Transverse colon (tissue), 4 donors: ENCODE data around the gene DPF3. TPM values are rescaled to one million over a fixed set of nuclear protein-coding genes. Genes with fewer than 3 reads are reported as not detected.

Experiments
- DNase-seq: peaks from one replicate; pipeline ENCODE4 v3.0.0-alpha.2; 2019
- H3K27ac ChIP-seq, 4 donors: fragments of 200-600 bp; sonication (generic); 2 replicates each; pipeline ENCODE4 v1.5.1; 2016 to 2018; ENCODE audit warnings: inconsistent platforms in 4 of 4
- H3K27me3 ChIP-seq: fragments of 200-600 bp; sonication (generic); 2 replicates; pipeline ENCODE4 v1.5.1; 2017; ENCODE audit warnings: inconsistent platforms
- H3K36me3 ChIP-seq, 4 donors: fragments of 200-600 bp; sonication (generic); 2 replicates each; pipeline ENCODE4 v1.5.1; 2017 to 2019; ENCODE audit warnings: inconsistent platforms in 4 of 4
- H3K4me1 ChIP-seq, 4 donors: fragments of 200-600 bp; sonication (generic); 2 replicates each; pipeline ENCODE4 v1.5.1; 2017 to 2020; ENCODE audit warnings: inconsistent platforms in 4 of 4
- H3K4me3 ChIP-seq, 4 donors: fragments of 200-600 bp; sonication (generic); 1 replicate in 1 of 4; 2 replicates in 3 of 4; pipeline versions ENCODE4 v1.5.1 to v1.6.1; 2017 to 2019; ENCODE audit warnings: inconsistent platforms in 4 of 4
- H3K9me3 ChIP-seq, 2 donors: fragments of 200-600 bp; sonication (generic); 2 replicates each; pipeline ENCODE4 v1.5.1; 2017 to 2019; ENCODE audit warnings: inconsistent platforms in 2 of 2
- CTCF ChIP-seq, 5 experiments: fragments of 200-600 bp in 3 of 5; fragments of 450-650 bp in 2 of 5; sonication (generic) in 3 of 5; IDR thresholded peaks; 1 replicate in 2 of 5; 2 replicates in 3 of 5; pipeline ENCODE4 v1.5.1; 2016 to 2017; ENCODE audit warnings: antibody characterized with exemption in 5 of 5, inconsistent platforms in 3 of 5, mild to moderate bottlenecking in 2 of 5, moderate library complexity in 1 of 5
- EP300 ChIP-seq: sonication (generic); formaldehyde crosslinking; IDR thresholded peaks from one replicate; pipeline ENCODE4 v1.6.1; 2017; ENCODE audit warnings: antibody characterized with exemption, low read depth
- POLR2A ChIP-seq: fragments of 450-650 bp; IDR thresholded peaks from one replicate; pipeline ENCODE4 v1.6.1; 2016; ENCODE audit warnings: antibody characterized with exemption, mild to moderate bottlenecking, moderate library complexity
- POLR2AphosphoS5 ChIP-seq, 3 donors: sonication (generic); formaldehyde crosslinking; IDR thresholded peaks; one replicate each; pipeline ENCODE4 v1.6.1; 2016; ENCODE audit warnings: antibody characterized with exemption in 3 of 3
- WGBS, 2 donors: methylation state at CpG; one replicate each; pipeline ENCODE4 v1.1.5; 2018; ENCODE audit warnings: low coverage in 1 of 2; 5-methylcytosine and 5-hydroxymethylcytosine counted together
- in situ Hi-C, 4 donors: fragments of 200-750 bp; cut with MboI; loops; one replicate each; pipeline versions ENCODE4 v1.15.0 to v1.15.1; 2017; ENCODE audit warnings: low sequenced_read_pairs in 3 of 4, low pct_ligation_motif_present in 1 of 4, low pct_unique_long_range_greater_than_20kb in 1 of 4
- intact Hi-C: fragments of 100-400 bp; cut with DNase I; formaldehyde crosslinking; loops from one replicate; pipeline ENCODE4 v1.15.1; 2023; ENCODE audit warnings: low total_unique reads
- total RNA-seq, 4 donors: library from RNA; depleted of rRNA; stranded (reverse); fragments of >200 nt; gene quantifications; one replicate each; pipeline ENCODE4 v1.1.0, GENCODE V29; 2016

The DPF3 gene
- total RNA-seq, 4 donors from 2014 or later = 7.1 to 23.5 (median 10.9) TPM

DNA sequence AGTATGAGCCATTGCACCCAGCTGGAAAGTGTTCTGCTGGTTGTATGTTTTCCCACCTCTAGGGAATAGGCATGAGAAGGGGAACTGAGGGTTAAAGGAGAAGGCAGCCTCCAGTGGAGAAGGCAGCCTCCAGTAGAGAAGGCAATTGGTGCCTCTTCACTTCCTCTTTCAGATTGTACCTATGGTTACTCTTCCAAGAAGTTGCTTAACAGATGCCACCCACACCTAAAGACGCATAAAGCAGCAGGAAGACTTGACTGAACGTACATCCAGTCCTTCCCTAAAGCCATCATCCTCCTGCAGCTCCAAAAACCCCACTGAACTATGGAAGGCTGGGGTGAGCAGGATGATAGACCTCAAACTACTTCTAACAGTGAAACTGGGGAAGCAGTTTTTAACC, 13.1 kb downstream of the DPF3 start:
- no peak overlapping the region for H3K27ac ChIP-seq
- in situ Hi-C loops = no loop called here
- TF ChIP-seq POLR2A (no peak), CTCF (IDR thresholded peaks at IDR 0.05) (no peak), POLR2AphosphoS5 (IDR thresholded peaks at IDR 0.05) (no peak), EP300 (no peak)
- DNase-seq = no peak
- H3K27me3 ChIP-seq = no peaks in the 10 kb centered on the region
- 50 to 72% methylated on average over 2 of the region's 2 CpGs for WGBS, 2 donors
- intact Hi-C loops = no loop called here
- H3K9me3 ChIP-seq = no peaks in the 10 kb centered on the region
- H3K4me3 ChIP-seq = no peak overlapping the region
- H3K4me1 ChIP-seq = no peaks in the 10 kb centered on the region
- no peaks in the 10 kb centered on the region for H3K36me3 ChIP-seq

GRCh38 chr14:72880164-72880563, 13.7 kb downstream of the DPF3 start:
- Histone ChIP-seq H3K4me1 (no peaks in the 10 kb centered on the region), H3K27me3 (no peaks in the 10 kb centered on the region), H3K9me3 (no peaks in the 10 kb centered on the region), H3K27ac (no peak overlapping the region), H3K36me3 (no peaks in the 10 kb centered on the region), H3K4me3 (no peak overlapping the region)
- no peak for DNase-seq
- in situ Hi-C loops (no loop called here), intact Hi-C loops (no loop called here)
- TF ChIP-seq POLR2A (no peak), EP300 (no peak), CTCF (IDR thresholded peaks at IDR 0.05) (no peak), POLR2AphosphoS5 (IDR thresholded peaks at IDR 0.05) (no peak)
- WGBS, 2 donors = 73% methylated on average over 2 of the region's 2 CpGs; no CpG with 5 or more reads in 1 of the 2 donors

DNA sequence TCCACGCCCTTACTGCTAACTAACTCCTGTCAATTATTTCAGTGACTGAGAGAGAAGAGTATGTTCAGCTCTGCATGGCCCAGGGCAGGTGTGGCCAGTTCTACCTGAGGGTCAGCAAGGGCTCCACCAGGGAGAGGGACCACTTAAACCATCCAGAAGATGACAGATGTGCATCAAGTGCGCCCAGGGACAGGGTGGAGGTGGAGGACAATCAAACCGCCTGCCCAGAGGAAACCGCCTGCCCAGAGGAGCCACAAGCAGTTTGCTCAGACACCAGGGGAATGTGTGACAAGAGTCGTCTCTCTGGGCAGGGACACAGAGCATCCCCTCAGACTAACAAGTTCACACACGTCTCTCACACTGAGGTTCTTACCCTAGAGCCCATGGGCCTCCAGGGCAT, 14.5 kb downstream of the DPF3 start:
- Histone ChIP-seq H3K27ac (no peak overlapping the region), H3K4me1 (no peaks in the 10 kb centered on the region), H3K4me3 (no peak overlapping the region), H3K27me3 (no peaks in the 10 kb centered on the region), H3K36me3 (no peaks in the 10 kb centered on the region), H3K9me3 (no peaks in the 10 kb centered on the region)
- intact Hi-C loops = no loop called here
- TF ChIP-seq POLR2AphosphoS5 (IDR thresholded peaks at IDR 0.05) (no peak), EP300 (no peak), CTCF (IDR thresholded peaks at IDR 0.05) (no peak), POLR2A (no peak)
- DNase-seq = no peak
- 96% methylated on average over 6 of the region's 6 CpGs; no CpG with 5 or more reads in 1 of the 2 donors for WGBS, 2 donors
- in situ Hi-C loops = no loop called here

- Histone ChIP-seq H3K27ac (no peak overlapping the region), H3K9me3 (no peaks in the 10 kb centered on the region), H3K36me3 (no peaks in the 10 kb centered on the region), H3K4me3 (no peak overlapping the region), H3K4me1 (no peaks in the 10 kb centered on the region), H3K27me3 (no peaks in the 10 kb centered on the region)
- WGBS, 2 donors = 80 to 93% methylated on average over 1 to 5 of the region's 5 CpGs
- TF ChIP-seq POLR2A (no peak), POLR2AphosphoS5 (IDR thresholded peaks at IDR 0.05) (no peak), EP300 (no peak), CTCF (IDR thresholded peaks at IDR 0.05) (no peak)
- in situ Hi-C loops (no loop called here), intact Hi-C loops (no loop called here)
- no peak for DNase-seq
Observed at GRCh38 chr14:72878746-72879145, 15.2 kb downstream of the DPF3 start.
